Esophagus squamous epithelium (tissue), 4 donors: ENCODE measurements around the gene RIPOR2.

ENCODE experiments used
- POLR2A ChIP-seq, 4 donors: fragments of 450-650 bp; IDR thresholded peaks; one replicate each; pipeline ENCODE4 v1.6.1; 2017; ENCODE audit warnings: antibody characterized with exemption in 4 of 4, mild to moderate bottlenecking in 4 of 4, moderate library complexity in 3 of 4
- TF ChIP-seq, protein P1 (sequence below), 6 experiments: fragments of 450-650 bp in 4 of 6; fragments of 200-600 bp in 2 of 6; sonication (generic) in 2 of 6; IDR thresholded peaks; one replicate each; pipeline ENCODE4 v1.5.1; 2016 to 2019; ENCODE audit warnings: antibody characterized with exemption in 6 of 6, mild to moderate bottlenecking in 4 of 6, moderate library complexity in 4 of 6

DNA sequence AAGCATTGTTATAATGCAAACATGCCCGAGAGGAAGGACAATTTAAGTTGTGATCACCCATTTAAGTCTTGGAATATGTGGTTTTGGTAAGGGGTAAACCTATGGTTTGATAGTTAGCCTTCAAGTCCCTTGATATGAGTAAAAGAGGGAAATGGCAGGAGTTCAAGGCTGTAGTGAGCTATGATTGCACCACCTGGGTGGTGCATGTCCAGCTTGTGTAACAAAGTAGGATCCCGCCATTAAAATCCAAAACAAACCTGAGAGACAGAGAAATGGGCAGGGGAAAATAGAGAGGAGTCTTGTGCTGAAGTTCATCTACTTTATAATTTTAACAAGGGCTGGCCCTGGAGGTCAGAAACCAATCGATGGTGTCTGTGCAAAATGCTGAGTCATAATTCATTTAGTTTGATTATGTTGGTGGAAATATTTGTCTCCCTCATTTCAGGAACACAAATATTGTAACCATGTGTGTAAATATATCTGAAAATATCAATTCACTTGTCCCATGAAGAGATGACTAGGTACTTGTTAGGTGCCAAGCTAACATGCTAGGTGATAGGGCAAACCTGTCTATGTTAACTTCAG, 113.8 kb downstream of the RIPOR2 start:
- TF ChIP-seq, protein P1, sequence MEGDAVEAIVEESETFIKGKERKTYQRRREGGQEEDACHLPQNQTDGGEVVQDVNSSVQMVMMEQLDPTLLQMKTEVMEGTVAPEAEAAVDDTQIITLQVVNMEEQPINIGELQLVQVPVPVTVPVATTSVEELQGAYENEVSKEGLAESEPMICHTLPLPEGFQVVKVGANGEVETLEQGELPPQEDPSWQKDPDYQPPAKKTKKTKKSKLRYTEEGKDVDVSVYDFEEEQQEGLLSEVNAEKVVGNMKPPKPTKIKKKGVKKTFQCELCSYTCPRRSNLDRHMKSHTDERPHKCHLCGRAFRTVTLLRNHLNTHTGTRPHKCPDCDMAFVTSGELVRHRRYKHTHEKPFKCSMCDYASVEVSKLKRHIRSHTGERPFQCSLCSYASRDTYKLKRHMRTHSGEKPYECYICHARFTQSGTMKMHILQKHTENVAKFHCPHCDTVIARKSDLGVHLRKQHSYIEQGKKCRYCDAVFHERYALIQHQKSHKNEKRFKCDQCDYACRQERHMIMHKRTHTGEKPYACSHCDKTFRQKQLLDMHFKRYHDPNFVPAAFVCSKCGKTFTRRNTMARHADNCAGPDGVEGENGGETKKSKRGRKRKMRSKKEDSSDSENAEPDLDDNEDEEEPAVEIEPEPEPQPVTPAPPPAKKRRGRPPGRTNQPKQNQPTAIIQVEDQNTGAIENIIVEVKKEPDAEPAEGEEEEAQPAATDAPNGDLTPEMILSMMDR (IDR thresholded peaks at IDR 0.05), result no peak
- TF ChIP-seq POLR2A (IDR thresholded peaks at IDR 0.05), result no peak
